Skeletal muscle tissue (tissue), 4 donors: ENCODE data around the gene MIP. TPM values are rescaled to one million over a fixed set of nuclear protein-coding genes. Genes with fewer than 3 reads are reported as not detected.
"Not testable (repeated sequence)": the region's sequence is repeated elsewhere in the genome, so short reads cannot be mapped to it uniquely, and the experiment has no call there.

Source experiments
- H3K27ac ChIP-seq: one replicate; pipeline ENCODE4 v1.7.0; 2013; ENCODE audit warnings: mild to moderate bottlenecking, low read depth, low read length, inconsistent platforms
- H3K27me3 ChIP-seq, 3 donors: one replicate each; pipeline ENCODE4 v1.7.0; 2013; ENCODE audit warnings: low read length in 3 of 3; ENCODE audit not compliant: control insufficient read depth in 3 of 3, insufficient read depth in 3 of 3
- H3K36me3 ChIP-seq, 3 donors: one replicate each; pipeline ENCODE4 v1.7.0; 2013; ENCODE audit warnings: low read length in 3 of 3; ENCODE audit not compliant: control insufficient read depth in 3 of 3, insufficient read depth in 3 of 3
- H3K4me1 ChIP-seq, 3 donors: one replicate each; pipeline ENCODE4 v1.7.0; 2013; ENCODE audit warnings: low read length in 3 of 3, mild to moderate bottlenecking in 3 of 3; ENCODE audit not compliant: control insufficient read depth in 3 of 3, insufficient read depth in 3 of 3
- H3K4me3 ChIP-seq, 3 donors: one replicate each; pipeline ENCODE4 v1.7.0; 2013; ENCODE audit warnings: low read length in 3 of 3
- H3K9ac ChIP-seq, 3 donors: one replicate each; pipeline ENCODE4 v1.7.0; 2013; ENCODE audit warnings: low read length in 3 of 3, mild to moderate bottlenecking in 3 of 3, moderate library complexity in 2 of 3, low read depth in 1 of 3
- H3K9me3 ChIP-seq, 3 donors: one replicate each; pipeline ENCODE4 v1.7.0; 2013; ENCODE audit warnings: low read length in 3 of 3; ENCODE audit not compliant: control insufficient read depth in 3 of 3
- total RNA-seq: library from RNA; depleted of rRNA; stranded (reverse); fragments of >200 nt; gene quantifications from one replicate; pipeline ENCODE4 v1.2.3, GENCODE V29; 2014
- donor health status: Osteomylitis.

MIP gene
- not detected for total RNA-seq

DNA sequence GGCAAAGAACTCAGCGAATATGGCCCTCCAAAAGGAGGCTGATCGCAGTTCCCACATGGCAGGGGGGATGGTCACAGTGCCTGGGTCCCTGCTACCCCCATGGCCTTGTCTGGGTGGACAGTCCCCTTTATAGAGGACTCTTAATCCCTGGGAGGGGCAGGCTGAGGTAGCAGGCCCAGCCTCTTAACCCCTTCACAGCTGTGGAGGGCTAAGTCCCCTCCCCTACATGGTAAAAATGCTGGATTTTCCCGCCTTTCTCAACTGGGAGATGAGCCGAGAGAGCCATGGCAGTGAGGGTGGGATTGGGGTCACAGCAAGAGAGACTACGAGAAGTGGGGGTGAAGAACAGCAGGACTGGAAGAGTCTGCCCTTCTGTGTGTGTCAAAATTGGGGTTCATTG is at the start of gene MIP:
Gene MIP (minus strand): TSS at position 101 of the 400 bp plus-strand sequence. CDS start 44 bp downstream, at position 57.
- no peak within 1 kb of the TSS for H3K27ac ChIP-seq
- peaks cover 0 to 6% (median 0%) of the 10 kb centered on the region in 3 donors for H3K27me3 ChIP-seq
- H3K36me3 ChIP-seq: no peaks in the 10 kb centered on the region
- peaks cover 0 to 3% (median 3%) of the 10 kb centered on the region in 3 donors for H3K4me1 ChIP-seq
- H3K9me3 ChIP-seq: no peaks in the 10 kb centered on the region
- H3K4me3 ChIP-seq: no peak within 1 kb of the TSS
- H3K9ac ChIP-seq: no peak within 1 kb of the TSS

DNA sequence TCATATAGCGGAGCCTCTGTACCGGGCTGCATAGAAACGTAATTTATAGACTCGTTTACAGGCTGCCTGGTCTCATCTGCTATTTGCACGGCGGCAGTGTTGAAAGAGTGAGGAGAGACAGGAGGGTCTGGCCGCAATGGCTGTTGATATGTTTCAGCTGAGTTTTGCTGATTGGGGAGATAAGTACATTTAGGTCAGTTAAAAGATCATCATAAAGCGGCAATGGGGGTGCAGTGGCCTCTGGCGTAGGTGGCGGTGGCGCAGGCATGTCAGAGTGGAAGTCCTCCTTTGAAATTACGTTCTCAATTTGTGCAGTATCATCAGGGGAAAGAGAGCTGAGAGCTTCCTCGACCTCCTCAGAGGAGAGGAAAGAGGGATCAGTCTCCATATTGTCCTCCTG is 45.4 kb upstream of the MIP start:
- not testable (repeated sequence) for H3K36me3 ChIP-seq, H3K27me3 ChIP-seq, H3K9ac ChIP-seq, H3K4me1 ChIP-seq, H3K4me3 ChIP-seq, H3K9me3 ChIP-seq, H3K27ac ChIP-seq

DNA sequence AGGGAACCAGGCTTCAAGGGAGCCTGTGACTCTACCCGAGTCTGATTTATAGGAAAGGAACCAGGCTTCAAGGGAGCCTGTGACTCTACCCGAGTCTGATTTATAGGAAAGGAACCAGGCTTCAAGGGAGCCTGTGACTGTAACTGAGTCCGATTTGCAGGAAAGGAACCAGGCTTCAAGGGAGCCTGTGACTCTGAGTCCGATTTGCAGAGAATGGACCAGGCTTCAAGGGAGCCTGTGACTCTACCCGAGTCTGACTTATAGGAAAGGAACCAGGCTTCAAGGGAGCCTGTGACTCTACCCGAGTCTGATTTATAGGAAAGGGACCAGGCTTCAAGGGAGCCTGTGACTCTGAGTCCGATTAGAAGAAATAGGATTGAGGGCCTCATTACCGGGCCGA is 45.0 kb upstream of the MIP start:
- not testable (repeated sequence) for H3K36me3 ChIP-seq, H3K9me3 ChIP-seq, H3K27ac ChIP-seq, H3K9ac ChIP-seq, H3K4me3 ChIP-seq, H3K27me3 ChIP-seq, H3K4me1 ChIP-seq

DNA sequence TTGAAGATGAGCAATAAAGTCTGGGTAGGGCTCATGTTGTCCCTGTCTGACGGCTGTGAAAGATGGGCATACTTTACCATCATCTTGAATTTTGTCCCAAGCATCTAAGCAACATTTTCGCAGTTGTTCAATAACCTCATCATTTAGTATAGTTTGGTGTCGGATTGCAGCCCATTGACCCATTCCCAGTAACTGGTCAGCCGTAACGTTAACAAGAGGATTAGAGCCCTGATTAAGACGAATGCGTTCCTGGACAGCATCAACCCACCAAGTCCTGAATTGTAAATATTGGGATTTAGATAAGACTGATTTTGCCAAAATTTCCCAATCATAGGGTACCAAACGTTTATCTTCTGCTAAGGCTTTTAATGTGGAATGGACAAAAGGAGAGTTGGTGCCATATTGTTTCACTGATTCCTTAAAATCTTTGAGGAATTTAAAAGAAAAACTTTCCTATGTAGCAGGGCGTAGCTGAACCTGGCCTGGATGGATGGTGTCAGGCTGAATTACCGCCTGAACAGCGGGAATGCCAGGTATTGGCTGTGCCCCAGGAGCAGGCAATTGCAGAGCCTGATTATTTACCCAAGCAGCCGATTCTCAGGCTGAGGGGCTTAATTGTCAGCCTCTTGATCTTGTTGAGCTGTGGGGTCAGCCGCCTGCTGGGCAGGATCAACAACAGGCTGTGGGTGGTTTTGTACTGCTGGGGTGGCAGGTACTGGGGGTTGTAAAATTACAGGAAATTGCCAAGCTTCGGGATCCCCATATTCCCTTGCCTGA is 43.9 kb upstream of the MIP start:
- H3K4me1 ChIP-seq: not testable (repeated sequence)

DNA sequence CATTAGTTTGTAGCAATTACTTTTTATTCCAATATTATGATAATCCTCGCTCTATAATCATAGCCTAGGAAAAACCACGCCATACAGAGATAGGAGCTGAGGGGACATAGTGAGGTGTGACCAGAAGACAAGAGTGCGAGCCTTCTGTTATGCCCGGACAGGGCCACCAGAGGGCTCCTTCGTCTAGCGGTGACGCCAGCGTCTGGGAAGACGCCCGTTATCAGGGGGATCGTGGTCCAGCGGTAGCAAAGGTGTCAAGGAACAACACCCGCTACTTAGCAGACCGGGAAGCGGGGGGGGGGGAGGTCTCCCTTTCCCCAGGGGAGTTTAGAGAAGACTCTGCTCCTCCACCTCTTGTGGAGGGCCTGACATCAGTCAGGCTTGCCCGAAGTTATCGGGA is 42.2 kb upstream of the MIP start:
- H3K4me3 ChIP-seq: peak overlapping the region in 1 of 3 donors; percentile 22
- H3K9me3 ChIP-seq, H3K9ac ChIP-seq, H3K36me3 ChIP-seq, H3K27me3 ChIP-seq, H3K4me1 ChIP-seq, H3K27ac ChIP-seq: not testable (repeated sequence)

More for the DNA sequence above, 43.9 kb upstream of the MIP start:
- not testable (repeated sequence) for H3K27me3 ChIP-seq, H3K4me3 ChIP-seq, H3K9me3 ChIP-seq, H3K9ac ChIP-seq, H3K27ac ChIP-seq, H3K36me3 ChIP-seq

DNA sequence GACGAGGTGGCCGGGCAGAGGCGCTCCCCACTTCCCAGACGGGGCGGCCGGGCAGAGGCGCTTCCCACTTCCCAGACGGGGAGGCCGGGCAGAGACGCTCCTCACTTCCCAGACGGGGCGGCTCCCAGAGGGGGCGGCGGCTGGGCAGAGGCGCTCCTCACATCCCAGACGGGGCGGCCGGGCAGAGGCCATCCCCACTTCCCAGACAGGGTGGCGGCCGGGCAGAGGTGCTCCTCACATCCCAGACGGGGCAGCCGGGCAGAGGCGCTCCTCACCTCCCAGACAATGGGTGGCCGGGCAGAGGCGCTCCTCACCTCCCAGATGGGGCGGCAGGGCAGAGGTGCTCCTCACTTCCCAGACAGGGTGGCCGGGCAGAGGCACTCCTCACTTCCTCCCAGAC is 40.0 kb upstream of the MIP start:
- H3K4me1 ChIP-seq, H3K9ac ChIP-seq, H3K36me3 ChIP-seq, H3K27ac ChIP-seq, H3K9me3 ChIP-seq, H3K4me3 ChIP-seq: not testable (repeated sequence)
- peaks cover 16 to 19% (median 18%) of the 10 kb centered on the region in 3 donors for H3K27me3 ChIP-seq

DNA sequence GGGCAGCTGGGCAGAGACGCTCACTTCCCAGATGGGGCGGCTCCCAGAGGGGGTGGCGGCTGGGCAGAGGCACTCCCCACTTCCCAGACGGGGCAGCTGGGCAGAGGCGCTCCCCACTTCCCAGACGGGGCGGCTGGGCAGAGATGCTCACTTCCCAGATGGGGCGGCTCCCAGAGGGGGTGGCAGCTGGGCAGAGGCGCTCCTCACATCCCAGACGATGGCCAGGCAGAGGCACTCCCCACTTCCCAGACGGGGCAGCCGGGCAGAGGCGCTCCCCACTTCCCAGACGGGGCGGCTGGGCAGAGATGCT is 39.6 kb upstream of the MIP start:
- not testable (repeated sequence) for H3K4me1 ChIP-seq, H3K9ac ChIP-seq, H3K9me3 ChIP-seq, H3K36me3 ChIP-seq, H3K4me3 ChIP-seq, H3K27ac ChIP-seq
- peaks cover 19 to 22% (median 19%) of the 10 kb centered on the region in 3 donors for H3K27me3 ChIP-seq

DNA sequence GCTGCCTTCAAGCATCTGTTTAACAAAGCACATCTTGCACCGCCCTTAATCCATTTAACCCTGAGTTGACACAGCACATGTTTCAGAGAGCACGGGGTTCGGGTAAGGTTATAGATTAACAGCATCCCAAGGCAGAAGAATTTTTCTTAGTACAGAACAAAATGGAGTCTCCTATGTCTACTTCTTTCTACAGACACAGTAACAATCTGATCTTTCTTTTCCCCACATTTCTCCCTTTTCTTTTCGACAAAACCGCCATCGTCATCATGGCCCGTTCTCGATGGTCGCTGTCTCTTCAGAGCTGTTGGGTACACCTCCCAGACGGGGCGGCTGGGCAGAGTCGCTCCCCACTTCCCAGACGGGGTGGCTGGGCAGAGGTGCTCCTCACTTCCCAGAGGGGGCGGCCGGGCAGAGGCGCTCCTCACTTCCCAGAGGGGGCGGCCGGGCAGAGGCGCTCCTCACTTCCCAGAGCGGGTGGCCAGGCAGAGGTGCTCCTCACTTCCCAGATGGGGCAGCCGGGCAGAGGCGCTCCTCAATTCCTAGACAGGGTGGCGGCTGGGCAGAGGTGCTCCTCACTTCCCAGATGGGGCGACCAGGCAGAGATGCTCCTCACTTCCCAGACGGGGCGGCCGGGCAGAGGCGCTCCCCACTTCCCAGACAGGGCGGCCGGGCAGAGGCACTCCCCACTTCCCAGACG is 39.1 kb upstream of the MIP start:
- H3K4me3 ChIP-seq, H3K4me1 ChIP-seq, H3K9me3 ChIP-seq, H3K36me3 ChIP-seq, H3K27ac ChIP-seq, H3K9ac ChIP-seq: not testable (repeated sequence)
- peaks cover 21 to 27% (median 24%) of the 10 kb centered on the region in 3 donors for H3K27me3 ChIP-seq

DNA sequence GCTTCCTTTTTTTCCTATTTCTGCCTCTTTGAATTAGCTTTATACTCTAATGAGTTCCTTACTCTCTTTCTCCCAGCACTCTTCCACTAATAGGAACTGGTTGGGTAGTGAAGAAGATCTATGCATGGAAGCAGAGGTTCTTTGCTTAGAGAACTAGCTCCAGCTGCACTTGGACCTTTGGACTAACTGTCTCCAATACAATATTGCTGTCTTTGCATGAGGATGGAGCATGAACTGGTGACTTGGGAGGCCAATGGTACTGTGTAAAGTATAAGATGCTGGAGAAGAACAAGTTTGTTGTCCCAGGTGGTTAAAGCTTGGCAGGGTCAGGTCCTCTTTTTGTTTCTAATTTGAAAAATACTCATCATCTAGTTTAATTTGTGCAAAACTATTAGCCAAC is 35.9 kb upstream of the MIP start:
- no peaks in the 10 kb centered on the region for H3K9me3 ChIP-seq
- no peak overlapping the region for H3K27ac ChIP-seq
- H3K4me3 ChIP-seq: no peak overlapping the region
- H3K9ac ChIP-seq: no peak overlapping the region
- H3K4me1 ChIP-seq: peaks cover 14 to 18% (median 14%) of the 10 kb centered on the region in 3 donors
- H3K36me3 ChIP-seq: no peaks in the 10 kb centered on the region
- H3K27me3 ChIP-seq: peaks cover 24 to 38% (median 33%) of the 10 kb centered on the region in 3 donors
